IPS-NIHi7 (cell line): ENCODE data around the gene CELF3.
A peak's percentile ranks its signal among the peaks of the same experiment; 100 is the strongest.
"Not testable (repeated sequence)": the region's sequence is repeated elsewhere in the genome, so short reads cannot be mapped to it uniquely, and the experiment has no call there.

Source experiments
- DNase-seq: peaks from one replicate; pipeline ENCODE4 v3.0.0; 2012; ENCODE audit warnings: mixed read lengths; ENCODE audit errors: extremely low spot score

The CELF3 gene

GRCh38 chr1:151703813-151704212 lies 12.8 kb downstream of the CELF3 start:
- no peak for DNase-seq

- DNase-seq = no peak
Measured at GRCh38 chr1:151702936-151703335, 13.7 kb downstream of the CELF3 start.

DNA sequence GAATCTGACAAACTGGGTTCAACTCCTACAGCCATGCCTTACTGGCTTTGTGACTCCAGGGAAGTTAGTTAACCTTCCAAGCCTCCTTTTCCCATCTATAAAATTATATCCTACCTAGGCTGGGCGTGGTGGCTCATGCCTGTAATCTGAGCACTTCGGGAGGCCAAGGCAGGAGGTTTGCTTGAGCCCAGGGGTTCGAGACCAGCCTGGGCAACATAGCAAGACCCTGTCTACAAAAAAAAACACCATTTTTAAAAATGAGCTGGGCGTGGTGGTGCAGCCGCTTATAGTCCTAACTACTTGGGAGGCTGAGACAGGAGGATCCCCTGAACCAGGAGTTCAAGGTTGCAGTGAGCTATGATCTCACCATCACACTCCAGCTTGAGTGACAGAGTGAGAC lies 15.1 kb downstream of the CELF3 start:
- DNase-seq = no peak

GRCh38 chr1:151693057-151693651 lies 23.4 kb downstream of the CELF3 start:
- peak; percentile 62 for DNase-seq

DNA sequence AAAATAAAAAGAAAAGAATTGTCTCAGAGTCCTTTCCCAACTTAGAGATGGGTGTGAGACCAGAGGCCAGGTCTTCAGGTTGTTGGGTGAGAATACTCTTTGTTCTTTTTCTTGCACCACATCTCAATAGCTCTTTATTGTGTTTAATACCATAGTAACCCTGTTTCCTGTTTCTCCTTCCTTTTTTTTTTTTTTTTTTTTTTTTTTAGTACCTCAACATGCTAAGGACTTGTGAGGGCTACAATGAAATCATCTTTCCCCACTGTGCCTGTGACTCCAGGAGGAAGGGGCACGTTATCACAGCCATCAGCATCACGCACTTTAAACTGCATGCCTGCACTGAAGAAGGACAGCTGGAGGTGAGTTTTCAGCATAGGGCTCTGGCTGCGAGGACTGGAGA lies 24.4 kb downstream of the CELF3 start:
- no peak for DNase-seq

GRCh38 chr1:151689494-151689893 lies 27.1 kb downstream of the CELF3 start:
- no peak for DNase-seq

- no peak for DNase-seq
Measured at GRCh38 chr1:151686561-151686960, 30.0 kb downstream of the CELF3 start.

DNA sequence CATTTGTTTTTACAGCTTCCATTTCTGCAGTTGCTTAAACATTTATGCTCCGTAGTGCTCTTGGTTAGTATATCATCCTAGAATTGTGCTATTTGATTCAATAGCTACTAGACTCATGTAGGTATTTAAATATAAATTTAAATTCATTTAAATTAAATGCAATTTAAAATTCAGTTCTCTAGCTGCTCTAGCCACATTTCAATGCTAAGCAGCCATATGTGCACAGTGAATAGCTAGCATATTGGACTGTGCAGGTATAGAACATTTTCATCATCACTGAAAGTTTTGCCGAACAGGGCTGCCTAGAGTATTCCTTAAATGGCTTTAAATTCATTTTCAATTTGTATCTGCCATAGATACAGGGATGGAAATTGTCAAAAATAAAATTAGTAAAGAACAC lies 32.5 kb downstream of the CELF3 start:
- DNase-seq = no peak

DNA sequence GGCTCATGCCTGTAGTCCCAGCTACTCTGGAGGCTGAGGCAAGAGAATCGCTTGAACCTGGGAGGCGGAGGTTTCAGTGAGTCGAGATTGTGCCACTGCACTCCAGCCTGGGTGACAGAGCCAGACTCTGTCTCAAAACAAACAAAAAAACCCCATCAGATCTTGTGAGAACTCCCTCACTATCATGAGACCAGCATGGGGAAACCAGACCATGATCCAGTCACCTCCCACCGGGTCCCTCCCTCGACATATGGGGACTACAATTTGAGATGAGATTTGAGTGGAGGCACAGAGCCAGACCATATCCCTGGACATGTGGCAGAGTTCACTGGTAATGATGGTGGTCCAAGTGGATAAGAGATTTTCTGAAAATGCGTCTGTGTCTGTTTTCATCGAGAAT lies 33.7 kb downstream of the CELF3 start:
- DNase-seq = not testable (repeated sequence)

DNA sequence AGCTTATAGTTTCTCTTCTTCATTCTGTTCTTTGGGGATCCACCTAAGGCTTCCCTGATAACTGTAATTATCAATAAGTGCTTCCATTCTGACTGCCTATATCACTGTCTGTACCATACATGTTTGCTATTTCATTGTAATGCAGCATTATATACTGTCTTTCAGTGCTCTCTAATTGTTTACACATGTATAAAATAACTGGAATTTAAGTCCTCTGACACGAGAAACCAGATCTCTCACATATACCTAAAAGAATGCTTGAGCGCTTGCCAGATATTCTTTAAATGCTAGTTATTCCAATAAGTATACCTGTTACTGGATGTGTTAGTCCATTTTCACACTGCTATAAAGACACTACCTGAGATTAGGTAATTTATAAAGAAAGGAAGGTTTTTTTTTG lies 34.7 kb downstream of the CELF3 start:
- DNase-seq = no peak

- DNase-seq = no peak
Measured at GRCh38 chr1:151680826-151681225, 35.8 kb downstream of the CELF3 start.

- no peak for DNase-seq
Measured at GRCh38 chr1:151680391-151680790, 36.2 kb downstream of the CELF3 start.

- no peak for DNase-seq
Measured at GRCh38 chr1:151673407-151673806, 43.2 kb downstream of the CELF3 start.

GRCh38 chr1:151670036-151670675 lies 46.4 kb downstream of the CELF3 start:
- DNase-seq = not testable (repeated sequence)

DNA sequence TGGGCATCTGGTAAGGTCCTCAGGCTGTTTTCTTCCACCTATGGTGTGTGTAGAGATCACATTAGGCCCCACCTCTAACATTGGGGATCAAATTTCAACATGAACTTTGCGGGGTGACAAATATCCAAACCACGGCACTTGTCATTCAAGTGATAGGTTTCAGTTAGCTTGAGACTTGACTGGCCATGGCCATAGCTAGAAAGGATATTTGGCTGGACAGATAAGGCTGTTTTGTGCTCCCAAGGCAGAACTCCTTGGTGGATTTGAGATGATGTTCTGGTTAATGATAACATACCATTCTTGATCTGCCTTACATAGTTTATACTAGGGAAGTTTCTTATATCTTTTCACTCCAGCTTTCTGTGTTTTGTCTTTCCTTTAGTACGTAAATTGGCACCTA lies 48.5 kb downstream of the CELF3 start:
- DNase-seq = no peak

DNA sequence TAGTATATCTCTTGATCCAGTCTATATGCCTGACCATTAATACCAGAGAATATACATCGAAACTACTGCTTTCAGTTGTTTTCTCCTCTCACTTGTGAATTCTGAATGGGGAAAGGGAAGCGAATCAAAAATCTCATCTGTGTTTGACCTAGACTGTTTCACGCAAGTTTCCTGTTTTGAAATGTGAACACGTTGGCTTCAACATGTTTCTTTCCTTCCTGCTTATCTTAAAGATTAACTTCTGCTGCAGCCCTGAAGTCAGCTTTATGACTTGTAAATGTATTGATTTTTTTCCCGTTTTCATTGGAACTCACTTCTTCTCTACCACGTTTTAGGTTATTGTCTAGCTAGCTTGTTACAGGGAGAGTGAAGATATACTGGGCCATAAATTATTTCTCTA lies 54.9 kb downstream of the CELF3 start:
- DNase-seq = no peak

DNA sequence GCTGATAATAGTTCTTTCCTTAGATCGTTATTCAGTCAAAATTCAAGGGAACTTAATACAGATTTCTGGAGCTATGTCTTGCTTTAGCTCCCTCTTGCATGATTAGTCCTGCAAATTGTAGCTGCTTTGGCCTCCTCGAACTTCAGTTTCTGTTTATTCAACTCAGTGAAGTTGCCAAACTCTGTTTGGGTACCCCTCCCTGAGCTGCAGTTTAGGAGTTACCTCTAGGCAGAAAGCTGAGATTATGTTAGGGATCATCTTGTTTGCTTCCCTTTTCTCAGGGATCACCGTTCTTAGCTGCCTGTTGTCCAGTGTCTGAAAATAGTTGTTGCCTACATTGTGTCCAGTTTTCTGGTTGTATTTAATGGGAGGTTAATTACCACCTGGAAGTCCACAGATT lies 61.2 kb downstream of the CELF3 start:
- DNase-seq = no peak

GRCh38 chr1:151653397-151653796 lies 63.2 kb downstream of the CELF3 start:
- no peak for DNase-seq
